HG03520 (cell line): Measurements from ENCODE around the gene RUNDC1.
"Not testable (repeated sequence)": the region's sequence is repeated elsewhere in the genome, so short reads cannot be mapped to it uniquely, and the experiment has no call there.

Source experiments
- ATAC-seq: cut with Tn5 transposase; IDR thresholded peaks from one replicate; pipeline ENCODE4 v1.9.1; 2021; ENCODE audit warnings: mild to moderate bottlenecking, moderate library complexity; ENCODE audit not compliant: unreplicated experiment

Gene RUNDC1

GRCh38 chr17:42989726-42990652 lies 9.6 kb downstream of the RUNDC1 start:
- no peak for ATAC-seq

DNA sequence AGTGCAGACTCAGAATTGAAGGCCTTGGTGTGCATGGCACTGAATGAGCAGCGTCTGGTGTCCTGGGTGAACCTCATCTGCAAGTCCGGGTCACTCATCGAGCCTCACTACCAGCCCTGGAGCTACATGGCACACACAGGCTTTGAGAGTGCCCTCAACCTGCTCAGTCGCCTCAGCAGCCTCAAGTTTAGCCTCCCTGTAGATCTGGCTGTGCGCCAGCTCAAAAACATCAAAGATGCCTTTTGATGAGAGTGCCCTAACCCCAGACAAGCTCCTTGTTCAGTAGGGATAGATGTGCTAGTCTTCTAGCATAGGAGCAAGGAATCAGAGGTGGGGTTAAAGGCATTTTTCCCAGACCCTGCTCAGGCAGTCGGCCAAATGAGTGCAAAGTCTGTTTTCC lies 11.1 kb downstream of the RUNDC1 start:
- ATAC-seq, result no peak

- no peak for ATAC-seq
Measured at GRCh38 chr17:42992872-42993271, 12.5 kb downstream of the RUNDC1 start.

GRCh38 chr17:42993913-42994312 lies 13.5 kb downstream of the RUNDC1 start:
- ATAC-seq, result not testable (repeated sequence)

DNA sequence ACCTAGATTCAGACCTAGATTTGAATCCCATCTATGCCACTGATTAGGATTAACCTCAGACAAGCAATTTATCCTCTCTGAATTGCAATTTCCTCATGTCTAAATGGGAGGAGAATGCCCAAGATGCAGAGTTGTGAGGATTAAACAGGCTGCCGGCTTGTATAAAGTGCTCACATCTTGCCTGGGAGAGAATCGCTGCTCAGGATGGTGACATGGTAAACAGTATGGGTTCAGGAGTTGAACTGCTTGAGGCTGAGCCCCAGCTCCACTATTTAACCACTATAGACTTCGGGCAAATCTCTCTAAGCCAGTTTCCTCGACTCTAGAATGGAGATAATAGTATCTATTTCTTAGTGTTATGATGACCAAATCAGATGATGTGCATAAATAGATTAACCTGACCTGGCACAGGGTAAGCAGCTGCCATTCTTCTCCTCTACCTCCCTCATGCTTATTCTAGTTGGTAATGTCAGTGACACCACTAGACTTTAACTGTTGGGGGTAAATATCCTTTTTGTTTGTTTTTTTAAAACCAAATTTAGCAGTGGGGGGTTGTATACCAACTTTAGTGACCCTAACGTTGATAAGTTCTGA lies 17.1 kb downstream of the RUNDC1 start:
- no peak for ATAC-seq

DNA sequence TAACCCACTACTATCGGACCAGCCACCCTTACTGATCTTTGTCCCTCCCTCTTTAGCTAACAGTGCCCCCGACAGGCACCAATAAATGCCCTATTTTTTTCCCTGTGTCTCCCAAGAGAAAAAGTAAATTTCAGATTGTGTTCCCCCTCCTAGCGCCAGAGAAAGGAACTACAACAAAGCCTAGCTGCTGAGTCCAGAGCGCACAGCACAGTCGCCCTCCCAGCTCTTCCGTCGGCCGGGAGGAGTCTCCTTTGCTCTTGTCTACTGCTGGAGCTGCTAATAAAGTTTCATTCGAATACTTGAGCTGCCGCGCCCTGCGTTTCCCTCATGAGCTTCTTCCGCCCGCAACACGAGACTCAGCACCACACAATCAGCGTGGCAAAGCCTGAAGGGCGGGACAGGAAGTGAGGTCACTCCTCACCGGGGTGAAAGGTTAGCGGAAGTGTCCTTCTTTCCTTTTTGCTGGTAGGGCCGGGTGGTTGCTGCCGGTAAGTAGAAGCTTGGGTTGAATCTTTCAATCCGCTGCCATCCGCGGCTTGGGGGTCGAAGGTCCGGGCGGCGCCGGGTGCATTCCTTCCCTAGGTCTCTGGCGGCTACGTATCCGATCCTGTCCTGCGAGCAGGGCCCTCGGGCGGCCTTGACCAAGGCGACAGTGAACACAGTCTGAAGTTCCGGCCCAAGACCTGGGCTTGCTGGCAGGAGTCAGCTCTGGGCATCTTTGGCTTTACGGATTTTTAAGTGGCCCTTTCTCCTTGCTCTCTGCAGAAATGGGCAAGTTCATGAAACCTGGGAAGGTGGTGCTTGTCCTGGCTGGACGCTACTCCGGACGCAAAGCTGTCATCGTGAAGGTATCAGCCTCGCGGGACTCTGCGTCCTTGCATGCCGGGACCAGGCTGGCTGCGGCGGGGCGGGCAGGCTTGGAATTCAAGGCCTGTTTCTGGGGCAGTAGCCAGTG lies 17.9 kb downstream of the RUNDC1 start, which contains the start of gene RPL27:
Gene RPL27 (plus strand): TSS at position 436 of the 955 bp plus-strand sequence. CDS start 332 bp downstream, at position 768.
- ATAC-seq, result peak; percentile 85

GRCh38 chr17:42999003-42999525 lies 18.7 kb downstream of the RUNDC1 start:
- ATAC-seq, result no peak

GRCh38 chr17:43000894-43001293 lies 20.5 kb downstream of the RUNDC1 start:
- not testable (repeated sequence) for ATAC-seq

GRCh38 chr17:43003542-43004172 lies 23.3 kb downstream of the RUNDC1 start:
- ATAC-seq, result no peak

- peak; percentile 64 for ATAC-seq
Measured at GRCh38 chr17:43006639-43007551, 26.5 kb downstream of the RUNDC1 start, which contains the start of gene IFI35. IFI35 (plus strand) TSS chr17:43006784; CDS start chr17:43006948, 164 bp downstream.

DNA sequence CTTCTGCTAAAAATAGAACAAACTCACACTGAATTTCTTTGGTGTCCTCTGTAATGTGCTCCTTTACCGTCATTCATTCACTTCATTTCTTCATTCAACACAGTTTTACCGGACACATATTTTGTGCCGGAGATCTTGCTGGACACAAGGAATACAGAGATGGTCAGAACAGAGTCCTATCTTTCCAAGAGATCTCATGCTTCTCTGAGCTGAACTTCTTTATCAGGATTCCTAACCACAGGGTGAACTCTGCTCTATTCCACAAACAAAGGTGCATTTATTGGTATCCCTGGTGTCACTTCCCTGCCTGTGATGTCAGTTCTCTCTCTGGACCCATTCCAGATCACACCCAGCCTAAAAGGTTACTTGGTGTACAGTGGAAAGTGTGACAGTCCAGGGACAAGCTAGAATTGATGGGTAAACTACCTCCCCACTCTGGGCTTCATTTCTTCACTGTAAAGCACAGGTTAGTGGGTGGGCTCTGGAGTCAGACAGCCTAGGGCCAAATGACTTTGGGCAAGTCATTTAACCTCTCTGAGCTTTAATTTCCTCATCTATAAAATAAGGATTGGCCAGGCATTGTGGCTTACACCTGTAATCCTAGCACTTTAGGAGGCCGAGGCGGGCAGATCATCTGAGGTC lies 30.4 kb downstream of the RUNDC1 start:
- ATAC-seq, result no peak

DNA sequence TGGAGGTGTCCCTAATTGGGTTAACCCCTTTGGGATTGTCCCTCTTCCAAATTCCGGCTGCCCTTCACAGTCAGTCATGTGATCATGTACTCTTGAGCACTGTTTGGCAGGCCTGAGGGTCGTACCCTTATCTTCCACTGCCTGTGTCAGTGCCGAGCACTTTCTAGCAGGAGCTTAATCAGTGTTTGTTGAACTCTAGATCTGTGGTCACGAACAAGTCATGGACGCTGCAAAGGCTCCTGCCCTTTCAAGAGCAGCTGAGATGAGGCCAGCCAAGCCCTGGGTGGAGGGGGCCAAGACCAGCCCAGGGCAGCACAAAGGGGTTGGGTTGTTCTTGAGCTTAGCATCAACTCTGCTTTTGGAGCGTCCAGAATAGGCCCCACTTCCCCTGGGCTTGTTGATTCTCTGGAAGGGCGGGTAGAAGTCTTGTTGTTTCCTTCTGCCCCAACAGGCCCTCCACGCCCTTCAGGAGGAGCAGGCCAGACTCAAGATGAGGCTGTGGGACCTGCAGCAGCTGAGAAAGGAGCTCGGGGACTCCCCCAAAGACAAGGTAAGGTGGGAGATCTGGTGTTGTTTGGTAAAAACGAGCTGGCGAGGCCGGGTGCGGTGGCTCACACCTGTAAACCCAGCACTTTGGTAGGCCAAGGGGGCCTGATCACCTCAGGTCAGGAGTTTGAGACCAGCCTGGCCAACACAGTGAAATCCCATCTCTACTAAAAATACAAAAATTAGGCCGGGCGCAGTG lies 31.5 kb downstream of the RUNDC1 start:
- no peak for ATAC-seq

DNA sequence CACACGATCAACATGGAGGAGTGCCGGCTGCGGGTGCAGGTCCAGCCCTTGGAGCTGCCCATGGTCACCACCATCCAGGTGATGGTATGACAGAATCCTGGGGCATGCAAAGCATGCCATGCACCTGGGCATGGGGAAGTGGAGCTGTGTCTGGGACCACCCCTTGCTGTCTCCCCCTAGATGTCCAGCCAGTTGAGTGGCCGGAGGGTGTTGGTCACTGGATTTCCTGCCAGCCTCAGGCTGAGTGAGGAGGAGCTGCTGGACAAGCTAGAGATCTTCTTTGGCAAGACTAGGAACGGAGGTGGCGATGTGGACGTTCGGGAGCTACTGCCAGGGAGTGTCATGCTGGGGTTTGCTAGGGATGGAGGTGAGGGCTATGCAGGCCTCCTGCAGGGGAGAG lies 32.9 kb downstream of the RUNDC1 start:
- ATAC-seq, result no peak

DNA sequence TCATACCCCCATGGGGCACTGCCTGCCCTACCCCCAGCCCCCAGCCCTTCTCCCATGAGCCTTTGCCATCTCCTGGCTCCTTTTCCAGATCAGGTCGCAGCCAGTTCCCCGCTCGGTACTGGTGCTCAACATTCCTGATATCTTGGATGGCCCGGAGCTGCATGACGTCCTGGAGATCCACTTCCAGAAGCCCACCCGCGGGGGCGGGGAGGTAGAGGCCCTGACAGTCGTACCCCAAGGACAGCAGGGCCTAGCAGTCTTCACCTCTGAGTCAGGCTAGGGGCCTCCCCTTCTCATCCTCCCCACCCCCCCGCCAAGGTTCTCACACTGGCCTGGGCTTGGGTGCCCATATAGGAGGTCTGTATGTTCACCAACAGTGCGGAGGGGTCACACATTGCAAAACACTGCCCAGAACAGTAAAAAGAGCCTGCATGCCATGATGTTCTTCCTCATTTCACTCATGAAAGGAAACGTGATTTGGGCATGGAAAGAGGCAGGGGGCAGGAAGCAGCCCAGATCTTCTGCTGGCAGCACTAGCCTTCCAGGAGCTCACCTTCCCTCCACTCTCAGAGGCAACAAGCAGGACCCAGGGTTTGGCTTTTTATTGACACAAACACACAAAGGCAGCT lies 33.8 kb downstream of the RUNDC1 start:
- no peak for ATAC-seq

GRCh38 chr17:43014649-43015542 lies 34.5 kb downstream of the RUNDC1 start:
- no peak for ATAC-seq

GRCh38 chr17:43015579-43015978 lies 35.2 kb downstream of the RUNDC1 start:
- no peak for ATAC-seq
